ENCODE measurements around the gene GATA2. TPM values are rescaled to one million over a fixed set of nuclear protein-coding genes. Genes with fewer than 3 reads are reported as not detected.

GATA2 gene
- total RNA-seq, 1 donor from 2014 or later: 15.6 TPM

DNA sequence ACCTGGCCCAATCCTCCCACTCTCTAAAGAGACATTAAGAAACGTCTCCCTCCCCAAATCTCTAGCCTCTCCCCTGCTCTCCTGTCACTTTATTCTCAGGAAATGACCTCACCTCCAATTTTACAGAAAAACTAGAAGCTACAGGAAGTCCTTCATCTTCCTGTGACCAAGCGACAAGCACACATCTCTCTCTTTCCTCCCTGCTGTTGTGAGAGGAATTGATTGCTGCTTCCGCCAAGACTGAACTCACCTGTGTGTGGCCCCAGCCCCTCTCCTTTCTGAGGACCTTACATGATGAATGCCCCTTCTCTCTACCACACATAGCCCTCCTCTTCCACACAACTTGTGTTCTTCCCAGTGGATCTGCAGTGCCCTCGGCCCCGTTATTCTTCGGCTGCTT is 44.5 kb downstream of the GATA2 start:
- DNase-seq (ENCODE audit: low spot score): no peak
- intact Hi-C loops (cut with DNase I): no loop called here

DNA sequence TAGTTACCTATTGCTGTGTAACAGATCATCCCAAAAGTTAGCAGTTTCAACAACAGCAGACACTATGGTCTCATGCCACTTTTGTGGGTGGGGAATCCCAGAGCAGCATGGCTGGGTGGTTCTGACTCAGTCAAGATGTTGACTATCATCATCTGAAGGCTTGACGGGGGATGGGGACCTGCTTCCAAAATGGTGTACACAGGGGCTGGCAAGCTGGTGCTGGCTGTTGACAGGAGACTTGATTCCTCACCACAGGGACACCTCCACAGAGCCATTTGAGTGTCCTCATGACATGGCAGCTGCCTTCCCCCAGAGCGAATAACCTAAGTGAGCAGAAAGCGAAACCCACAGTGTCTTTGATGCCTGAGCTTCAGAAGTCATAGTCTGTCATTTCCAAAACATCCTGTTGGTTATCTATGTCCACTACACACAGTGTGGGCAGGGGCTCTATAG is 45.4 kb downstream of the GATA2 start:
- no peak for DNase-seq (ENCODE audit: low spot score)
- intact Hi-C loops (cut with DNase I): no loop called here

- DNase-seq (ENCODE audit: low spot score): no peak
- intact Hi-C loops (cut with DNase I): no loop called here
Measured at GRCh38 chr3:128446821-128447220, 46.2 kb downstream of the GATA2 start.

DNA sequence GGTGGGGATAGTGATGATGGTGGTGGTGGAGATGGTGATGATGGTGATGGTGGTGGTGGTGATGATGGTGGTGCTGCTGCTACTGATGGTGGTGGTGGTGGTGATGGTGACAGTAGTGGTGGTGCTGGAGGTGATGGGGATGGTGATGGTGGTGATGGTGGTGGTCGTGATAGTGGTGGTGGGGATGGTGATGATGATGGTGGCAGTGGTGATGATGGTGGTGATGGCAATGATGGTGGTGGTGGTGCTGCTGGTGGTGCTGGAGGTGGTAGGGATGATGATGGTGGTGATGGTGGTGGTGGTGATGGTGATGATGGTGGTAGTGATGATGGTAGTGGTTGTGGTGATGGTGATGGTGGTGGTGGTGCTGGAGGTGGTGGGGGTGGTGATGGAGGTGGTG is 47.6 kb downstream of the GATA2 start:
- intact Hi-C loops (cut with DNase I): no loop called here
- no peak for DNase-seq (ENCODE audit: low spot score)

DNA sequence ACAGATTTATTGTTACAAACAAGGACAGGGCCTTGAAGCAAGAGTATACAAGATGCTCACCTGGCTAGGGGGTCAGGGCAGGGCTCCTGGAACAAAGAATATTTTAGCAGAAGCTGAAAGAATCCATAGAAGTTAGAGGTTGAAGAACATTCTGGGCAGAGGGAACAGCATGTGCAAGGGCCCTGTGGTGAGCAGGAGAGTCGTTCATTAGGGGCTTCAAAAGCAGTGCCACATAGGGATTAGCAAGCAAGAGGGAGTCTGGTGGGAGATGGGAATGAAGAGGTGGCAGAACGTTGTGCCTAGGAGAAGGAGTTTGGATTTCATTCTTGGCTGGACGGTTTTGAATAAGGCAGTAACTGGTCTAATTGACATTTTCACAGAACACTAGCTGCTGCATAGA is 49.2 kb downstream of the GATA2 start:
- DNase-seq (ENCODE audit: low spot score): no peak
- intact Hi-C loops (cut with DNase I): no loop called here

GRCh38 chr3:128442949-128443348 is 50.1 kb downstream of the GATA2 start:
- intact Hi-C loops (cut with DNase I): no loop called here
- DNase-seq (ENCODE audit: low spot score): no peak

DNA sequence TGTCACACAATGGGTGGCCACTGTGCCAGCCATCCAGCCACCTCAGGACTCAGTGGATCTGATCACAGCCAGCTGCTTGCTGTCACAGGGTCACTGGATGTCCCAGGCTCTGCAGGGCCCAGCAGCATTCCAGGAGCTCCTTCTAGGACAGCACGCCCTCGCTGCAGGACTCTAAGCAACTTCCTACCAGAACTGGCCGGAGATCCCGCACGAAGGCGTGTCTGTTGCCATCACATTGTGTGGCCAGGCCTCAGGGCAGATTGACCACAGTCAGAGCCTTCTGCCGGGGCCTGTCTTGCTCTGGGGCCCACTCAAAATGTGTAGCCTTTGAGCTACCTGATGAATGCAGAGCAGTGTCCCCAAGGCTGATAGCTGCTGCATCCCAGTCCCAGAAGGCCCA is 50.9 kb downstream of the GATA2 start:
- intact Hi-C loops (cut with DNase I): no loop called here
- no peak for DNase-seq (ENCODE audit: low spot score)

GRCh38 chr3:128439226-128439625 is 53.8 kb downstream of the GATA2 start:
- DNase-seq (ENCODE audit: low spot score): no peak
- intact Hi-C loops (cut with DNase I): no loop called here

DNA sequence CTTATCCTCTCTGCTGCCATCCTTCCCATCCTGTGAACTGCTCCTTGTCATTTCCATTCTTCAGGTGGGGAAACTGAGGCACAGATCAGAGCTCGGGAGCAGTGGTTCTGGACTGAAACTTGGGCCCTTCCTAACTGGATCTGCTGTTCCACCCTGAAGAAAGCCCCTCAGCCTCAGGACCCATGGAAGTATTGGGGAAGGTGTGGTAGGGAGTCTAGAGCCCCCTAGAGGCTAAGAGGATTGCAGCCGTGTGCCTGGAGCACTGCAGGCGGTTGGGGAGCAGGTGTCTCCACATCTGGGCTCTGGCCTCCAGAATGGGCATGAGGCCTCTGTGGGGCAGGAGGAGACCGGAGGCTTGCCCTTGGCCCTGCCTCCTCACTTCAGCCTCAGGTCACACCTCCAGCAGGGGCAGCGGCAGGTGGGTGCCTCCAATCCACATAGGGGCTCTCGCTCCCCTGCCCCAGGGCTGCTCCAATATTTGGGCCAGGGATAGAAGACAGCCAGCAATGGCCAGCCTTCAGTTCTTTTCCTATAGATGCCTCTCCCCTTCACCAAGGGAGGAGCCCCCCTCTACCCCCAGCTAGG is 54.4 kb downstream of the GATA2 start:
- intact Hi-C loops (cut with DNase I): no loop called here
- DNase-seq (ENCODE audit: low spot score): no peak

- no peak for DNase-seq (ENCODE audit: low spot score)
- intact Hi-C loops (cut with DNase I): no loop called here
Measured at GRCh38 chr3:128436214-128436613, 56.8 kb downstream of the GATA2 start.

DNA sequence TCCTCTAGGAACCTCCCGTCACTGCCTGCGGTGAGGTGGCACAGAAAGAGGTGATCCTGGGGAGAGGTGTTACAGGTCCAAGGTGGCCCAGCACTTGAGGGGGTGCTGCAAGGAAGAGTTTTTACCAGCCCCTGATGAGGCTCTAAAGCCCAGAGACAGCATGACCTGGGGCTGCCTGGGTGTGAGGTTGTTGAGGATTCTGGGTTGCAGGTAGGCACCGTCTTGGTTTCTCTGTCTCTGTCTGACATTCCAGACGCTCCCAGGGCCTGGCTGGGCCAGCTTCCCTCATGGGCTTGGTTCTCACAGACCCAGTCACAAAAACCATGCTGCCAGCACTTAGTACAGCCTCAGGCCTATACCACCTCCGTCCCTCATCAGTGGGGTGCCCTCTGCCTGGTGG is 57.4 kb downstream of the GATA2 start:
- intact Hi-C loops (cut with DNase I): no loop called here

GRCh38 chr3:128435058-128435457 is 57.9 kb downstream of the GATA2 start:
- DNase-seq (ENCODE audit: low spot score): no peak
- intact Hi-C loops (cut with DNase I): no loop called here

More for the DNA sequence above, 57.4 kb downstream of the GATA2 start:
- no peak for DNase-seq (ENCODE audit: low spot score)

DNA sequence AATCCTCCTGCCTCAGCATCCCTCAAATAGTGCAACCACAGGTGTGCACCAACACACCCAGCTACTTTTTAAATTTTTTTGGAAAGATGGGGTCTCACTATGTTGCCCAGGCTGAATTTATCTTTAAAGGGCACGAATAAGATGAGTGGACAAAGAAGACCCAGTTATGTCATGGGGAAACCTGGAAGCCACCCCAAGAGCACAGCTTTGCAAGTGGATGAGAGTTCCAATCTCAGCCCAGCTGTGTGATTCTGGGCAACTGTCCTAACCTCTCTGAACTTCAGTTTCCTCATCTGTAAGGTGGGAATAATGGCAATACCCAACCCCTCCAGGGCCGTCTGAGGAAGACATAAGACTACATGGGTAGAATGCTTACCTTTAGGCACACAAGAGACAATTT is 58.5 kb downstream of the GATA2 start:
- intact Hi-C loops (cut with DNase I): no loop called here
- no peak for DNase-seq (ENCODE audit: low spot score)

GRCh38 chr3:128433837-128434165 is 59.2 kb downstream of the GATA2 start:
- DNase-seq (ENCODE audit: low spot score): no peak
- intact Hi-C loops (cut with DNase I): no loop called here

GRCh38 chr3:128432971-128433836 is 59.8 kb downstream of the GATA2 start:
- DNase-seq (ENCODE audit: low spot score): no peak
- intact Hi-C loops (cut with DNase I): no loop called here

DNA sequence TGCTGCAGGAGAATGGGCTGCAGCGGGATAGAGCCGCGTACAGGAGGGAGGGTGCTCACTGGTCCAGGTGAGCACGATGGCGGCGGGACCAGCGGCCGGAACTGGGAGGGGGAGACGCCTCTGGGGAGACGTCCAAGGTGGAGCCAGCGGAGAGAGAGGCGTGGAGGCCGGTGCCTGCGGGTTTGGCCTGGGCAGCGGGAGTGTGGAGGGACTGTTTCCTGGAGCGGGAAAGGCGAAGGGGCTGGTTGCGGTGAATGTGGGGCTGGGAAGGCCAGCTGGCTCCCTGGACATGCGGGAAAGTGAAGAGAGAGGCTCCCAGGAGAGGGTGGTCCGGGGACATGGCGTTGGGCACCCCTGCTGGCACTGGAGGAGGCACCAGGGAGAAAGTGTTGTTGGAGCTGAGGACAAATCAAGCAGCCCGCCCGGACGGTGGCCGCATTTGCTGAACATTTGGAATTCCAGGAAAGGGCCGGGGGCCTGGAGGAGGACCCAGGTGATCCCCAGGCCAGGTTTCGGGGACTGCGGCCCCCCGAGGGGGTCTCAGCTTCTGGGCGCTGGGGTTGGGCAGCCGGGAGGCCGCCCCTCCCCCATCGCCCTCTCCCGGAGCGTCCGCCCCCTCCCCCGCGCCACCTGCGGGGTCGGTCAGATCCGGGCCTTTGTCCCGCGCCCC is 60.6 kb downstream of the GATA2 start:
- intact Hi-C loops (cut with DNase I): no loop called here

DNA sequence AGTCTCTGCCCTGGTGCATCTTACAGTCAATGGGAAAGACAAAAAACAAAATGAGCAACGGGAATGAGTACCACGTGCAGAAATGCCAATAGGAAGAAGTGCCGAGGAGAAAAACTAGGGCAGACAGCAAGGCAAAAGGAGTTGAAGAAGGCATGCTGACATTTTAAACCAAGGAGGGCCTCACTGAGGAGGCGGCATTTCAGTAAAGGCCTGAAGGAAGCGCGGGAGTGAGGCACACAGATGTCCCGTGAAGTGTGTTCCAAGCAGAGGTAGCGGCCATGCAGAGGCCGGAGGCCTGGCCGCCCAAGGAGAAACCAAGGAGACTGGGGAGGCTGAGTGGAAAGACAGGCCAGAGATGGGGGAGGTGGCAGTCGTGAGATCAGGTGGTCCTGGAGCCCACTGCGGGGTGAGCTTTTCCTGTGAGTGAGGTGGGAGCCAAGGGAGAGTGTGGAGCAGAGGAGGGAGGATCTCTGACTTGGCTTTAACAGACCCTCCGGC is 61.1 kb downstream of the GATA2 start:
- no peak for DNase-seq (ENCODE audit: low spot score)
- intact Hi-C loops (cut with DNase I): no loop called here

More for the DNA sequence above, 60.6 kb downstream of the GATA2 start:
- no peak for DNase-seq (ENCODE audit: low spot score)

DNA sequence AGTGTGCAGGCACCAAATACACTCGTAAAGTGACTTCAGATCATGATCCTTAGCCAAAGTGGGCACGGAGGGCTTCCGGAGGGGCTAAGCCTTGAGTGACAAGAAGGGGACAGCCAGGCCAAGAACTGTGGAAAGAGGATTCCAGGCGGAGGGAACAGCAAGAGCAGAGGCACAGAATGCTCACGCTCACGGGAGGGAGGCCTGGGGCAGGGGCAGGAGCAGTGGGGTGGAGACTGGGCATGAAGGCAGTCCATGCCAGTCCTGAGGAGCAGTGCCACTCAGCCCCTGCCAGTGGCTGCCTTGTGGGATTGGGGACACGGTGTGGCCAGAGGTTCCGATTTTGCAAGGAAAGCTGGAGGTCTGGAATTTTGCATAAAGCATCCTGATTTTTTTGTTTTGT is 62.3 kb downstream of the GATA2 start:
- intact Hi-C loops (cut with DNase I): no loop called here
- DNase-seq (ENCODE audit: low spot score): no peak

- intact Hi-C loops (cut with DNase I): no loop called here
Measured at GRCh38 chr3:128430301-128430700, 62.7 kb downstream of the GATA2 start.

DNA sequence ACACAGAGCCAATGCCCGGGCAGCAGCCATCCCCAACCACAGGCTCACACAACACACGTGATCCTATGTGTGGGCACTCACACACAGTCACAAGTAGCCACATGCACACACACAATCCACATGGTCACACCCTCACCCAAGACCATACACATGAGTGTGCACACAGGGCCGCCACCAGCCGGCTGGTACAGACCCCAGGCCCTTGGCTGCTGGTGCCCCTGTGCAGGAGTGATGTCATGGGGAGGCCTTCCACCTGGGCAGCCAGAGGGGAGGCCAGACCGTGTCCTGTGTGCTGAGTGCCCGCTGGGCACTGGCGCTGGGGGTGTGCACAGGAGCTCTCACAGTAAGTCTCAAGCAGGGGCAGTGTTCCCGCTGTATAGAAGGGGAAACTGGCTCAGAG is 63.2 kb downstream of the GATA2 start:
- DNase-seq (ENCODE audit: low spot score): no peak
- intact Hi-C loops (cut with DNase I): loop anchor here (5.0 kb wide), 1 partner anchor 257 kb away; no protein-coding TSS in a partner anchor

More at GRCh38 chr3:128430301-128430700, 62.7 kb downstream of the GATA2 start:
- DNase-seq (ENCODE audit: low spot score): no peak
